BLaER1 treated with 17β-estradiol and CSF1 and Interleukin-3, amounts not matched to agents 10 nM and 100 nM (cell line): Measurements from ENCODE around the gene PYGL.

ENCODE experiments used
- H3K27ac ChIP-seq, 11 experiments: shearing (Covaris generic); formaldehyde crosslinking; 2 replicates each; pipeline ENCODE4 v1.8.1; 2022
- H3K27me3 ChIP-seq, 11 experiments: shearing (Covaris generic); formaldehyde crosslinking; 2 replicates each; pipeline ENCODE4 v1.8.1; 2022
- H3K36me3 ChIP-seq, 11 experiments: shearing (Covaris generic); formaldehyde crosslinking; 2 replicates each; pipeline ENCODE4 v1.8.1; 2022
- H3K4me1 ChIP-seq, 10 experiments: shearing (Covaris generic); formaldehyde crosslinking; 2 replicates each; pipeline ENCODE4 v1.8.1; 2022
- H3K4me2 ChIP-seq, 11 experiments: shearing (Covaris generic); formaldehyde crosslinking; 2 replicates each; pipeline ENCODE4 v1.8.1; 2022
- H3K4me3 ChIP-seq, 10 experiments: shearing (Covaris generic); formaldehyde crosslinking; 2 replicates each; pipeline ENCODE4 v1.8.1; 2022
- H3K9ac ChIP-seq, 11 experiments: shearing (Covaris generic); formaldehyde crosslinking; 2 replicates each; pipeline ENCODE4 v1.8.1; 2022
- H3K9me3 ChIP-seq, 11 experiments: shearing (Covaris generic); formaldehyde crosslinking; replicated peaks in 1 of 11; 2 replicates each; pipeline ENCODE4 v1.8.1; 2022
- H4K20me1 ChIP-seq, 11 experiments: shearing (Covaris generic); formaldehyde crosslinking; 2 replicates each; pipeline ENCODE4 v1.8.1; 2022
- Cebpa-rat ChIP-seq, 11 experiments: shearing (Covaris generic); IDR thresholded peaks; 2 replicates each; pipeline ENCODE4 v1.8.1; 2022

The PYGL gene

GRCh38 chr14:50882932-50883826, 61.1 kb downstream of the PYGL start:
- Histone ChIP-seq H3K36me3 (peaks cover 0 to 70% (median 0%) of the 10 kb centered on the region in 11 experiments; a peak in 5 of 22 replicates), H4K20me1 (peaks cover 0 to 30% (median 0%) of the 10 kb centered on the region in 11 experiments; a peak in 3 of 22 replicates), H3K9me3 (no peaks in the 10 kb centered on the region), H3K9ac (no peak overlapping the region), H3K4me1 (peaks cover 0 to 24% (median 14%) of the 10 kb centered on the region in 10 experiments; a peak in 17 of 20 replicates), H3K27ac (no peak overlapping the region), H3K27me3 (0 out of 22 replicates have a peak, but pooled peaks cover 0 to 2% (median 0%) of the 10 kb centered on the region in 11 experiments), H3K4me2 (peak overlapping the region in 1 of 11 experiments; percentile 12; a peak in 2 of 22 replicates), H3K4me3 (no peak overlapping the region)
- no peak for TF ChIP-seq Cebpa-rat (IDR thresholded peaks at IDR 0.05)

GRCh38 chr14:50875359-50876070, 68.8 kb downstream of the PYGL start:
- Histone ChIP-seq H3K9me3 (no peaks in the 10 kb centered on the region), H3K36me3 (peaks cover 0 to 6% (median 0%) of the 10 kb centered on the region in 11 experiments; a peak in 1 of 22 replicates), H4K20me1 (peaks cover 0 to 9% (median 0%) of the 10 kb centered on the region in 11 experiments; a peak in 4 of 22 replicates), H3K4me2 (peak overlapping the region; percentile 69 to 96 (median 86)), H3K4me1 (peaks cover 49 to 72% (median 65%) of the 10 kb centered on the region in 10 experiments), H3K4me3 (peak overlapping the region in 1 of 10 experiments; percentile 0; a peak in 1 of 20 replicates), H3K9ac (peak overlapping the region in 4 of 11 experiments; percentile 16 to 56 (median 40); a peak in 3 of 22 replicates), H3K27me3 (peaks cover 32 to 46% (median 38%) of the 10 kb centered on the region in 11 experiments), H3K27ac (peak overlapping the region in 5 of 11 experiments; percentile 3 to 71 (median 60); a peak in 10 of 22 replicates)
- no peak for TF ChIP-seq Cebpa-rat (IDR thresholded peaks at IDR 0.05)

- Histone ChIP-seq H3K27ac (peak overlapping the region in 7 of 11 experiments; percentile 11 to 71 (median 28); a peak in 11 of 22 replicates), H3K4me3 (peak overlapping the region in 1 of 10 experiments; percentile 0; a peak in 4 of 20 replicates), H3K4me1 (peaks cover 49 to 70% (median 61%) of the 10 kb centered on the region in 10 experiments), H3K27me3 (peaks cover 39 to 53% (median 46%) of the 10 kb centered on the region in 11 experiments), H3K4me2 (peak overlapping the region; percentile 69 to 96 (median 86)), H4K20me1 (peaks cover 0 to 9% (median 0%) of the 10 kb centered on the region in 11 experiments; a peak in 4 of 22 replicates), H3K36me3 (peaks cover 0 to 6% (median 0%) of the 10 kb centered on the region in 11 experiments; a peak in 1 of 22 replicates), H3K9ac (peak overlapping the region in 3 of 11 experiments; percentile 38 to 56 (median 42); a peak in 6 of 22 replicates), H3K9me3 (no peaks in the 10 kb centered on the region)
- no peak for TF ChIP-seq Cebpa-rat (IDR thresholded peaks at IDR 0.05)
Measured at GRCh38 chr14:50874757-50875156, 69.5 kb downstream of the PYGL start.

GRCh38 chr14:50871914-50872732, 72.2 kb downstream of the PYGL start, which contains the start of gene ABHD12B:
Gene ABHD12B (plus strand): TSS chr14:50872053. CDS start chr14:50872175, 122 bp downstream.
- peak within 1 kb of the TSS; percentile 68 to 96 (median 87) for H3K4me2 ChIP-seq
- no peak for TF ChIP-seq Cebpa-rat (IDR thresholded peaks at IDR 0.05)

GRCh38 chr14:50871228-50871627, 73.1 kb downstream of the PYGL start:
- TF ChIP-seq Cebpa-rat (IDR thresholded peaks at IDR 0.05): no peak
- H3K4me3 ChIP-seq: 0 out of 20 replicates have a peak overlapping the region, but pooled peaks of 2 of the 10 experiments have one; percentile 61 to 67
- H3K27ac ChIP-seq: no peak overlapping the region

More at GRCh38 chr14:50871914-50872732, 72.2 kb downstream of the PYGL start, which contains the start of gene ABHD12B:
- Histone ChIP-seq H4K20me1 (peaks cover 0 to 9% (median 0%) of the 10 kb centered on the region in 11 experiments; a peak in 4 of 22 replicates), H3K4me1 (peaks cover 49 to 66% (median 60%) of the 10 kb centered on the region in 10 experiments), H3K9ac (peak within 1 kb of the TSS in 7 of 11 experiments; percentile 28 to 69 (median 53); a peak in 11 of 22 replicates), H3K9me3 (no peaks in the 10 kb centered on the region), H3K27ac (peak within 1 kb of the TSS in 2 of 11 experiments; percentile 27 to 39; a peak in 3 of 22 replicates), H3K4me3 (peak within 1 kb of the TSS; percentile 15 to 67 (median 48); a peak in 19 of 20 replicates), H3K36me3 (no peaks in the 10 kb centered on the region), H3K27me3 (peaks cover 40 to 56% (median 48%) of the 10 kb centered on the region in 11 experiments)

GRCh38 chr14:50865391-50866076, 78.7 kb downstream of the PYGL start:
- Histone ChIP-seq H3K4me3 (peak overlapping the region in 1 of 10 experiments; percentile 6; a peak in 1 of 20 replicates), H3K27ac (peak overlapping the region in 4 of 11 experiments; percentile 20 to 66 (median 44); a peak in 7 of 22 replicates), H3K4me2 (peak overlapping the region; percentile 34 to 82 (median 60)), H3K36me3 (no peaks in the 10 kb centered on the region), H3K9me3 (no peaks in the 10 kb centered on the region), H3K4me1 (peaks cover 16 to 42% (median 18%) of the 10 kb centered on the region in 10 experiments), H3K9ac (peak overlapping the region in 2 of 11 experiments; percentile 20 to 60; a peak in 1 of 22 replicates), H4K20me1 (no peaks in the 10 kb centered on the region), H3K27me3 (peaks cover 5 to 13% (median 10%) of the 10 kb centered on the region in 11 experiments)
- no peak for TF ChIP-seq Cebpa-rat (IDR thresholded peaks at IDR 0.05)

More at GRCh38 chr14:50871228-50871627, 73.1 kb downstream of the PYGL start:
- Histone ChIP-seq H3K9me3 (no peaks in the 10 kb centered on the region), H3K36me3 (no peaks in the 10 kb centered on the region), H3K27me3 (peaks cover 40 to 53% (median 47%) of the 10 kb centered on the region in 11 experiments), H3K4me1 (peaks cover 45 to 63% (median 52%) of the 10 kb centered on the region in 10 experiments), H3K4me2 (peak overlapping the region in 6 of 11 experiments; percentile 68 to 96 (median 92); a peak in 12 of 22 replicates), H3K9ac (no peak overlapping the region), H4K20me1 (peaks cover 0 to 9% (median 0%) of the 10 kb centered on the region in 11 experiments; a peak in 4 of 22 replicates)

GRCh38 chr14:50864946-50865345, 79.3 kb downstream of the PYGL start:
- peaks cover 21 to 47% (median 23%) of the 10 kb centered on the region in 10 experiments for H3K4me1 ChIP-seq
- no peaks in the 10 kb centered on the region for H3K9me3 ChIP-seq
- no peaks in the 10 kb centered on the region for H4K20me1 ChIP-seq
- H3K4me2 ChIP-seq: peak overlapping the region; percentile 34 to 82 (median 60); a peak in 19 of 22 replicates
- H3K9ac ChIP-seq: no peak overlapping the region
- no peaks in the 10 kb centered on the region for H3K36me3 ChIP-seq
- no peak for TF ChIP-seq Cebpa-rat (IDR thresholded peaks at IDR 0.05)
- peaks cover 0 to 7% (median 4%) of the 10 kb centered on the region in 11 experiments; a peak in 18 of 22 replicates for H3K27me3 ChIP-seq
- H3K4me3 ChIP-seq: no peak overlapping the region
- H3K27ac ChIP-seq: peak overlapping the region in 2 of 11 experiments; percentile 65 to 66; a peak in 4 of 22 replicates
